Neural progenitor cell (in vitro differentiated cells): ENCODE results near the gene TBCK.

Experiments used
- CTCF ChIP-seq: fragments of 200-600 bp; sonication (generic); IDR thresholded peaks from 2 replicates; pipeline ENCODE4 v1.5.1; 2017; ENCODE audit warnings: antibody characterized with exemption, mild to moderate bottlenecking
- EZH2 ChIP-seq: fragments of 200-600 bp; sonication (generic); IDR thresholded peaks from 2 replicates; pipeline ENCODE4 v1.6.1; 2017; ENCODE audit warnings: antibody characterized with exemption, mild to moderate bottlenecking, moderate library complexity
- EZH2phosphoT487 ChIP-seq: fragments of 200-600 bp; sonication (generic); IDR thresholded peaks from 2 replicates; pipeline ENCODE4 v1.6.1; 2017; ENCODE audit warnings: antibody characterized with exemption

- no peak for TF ChIP-seq CTCF
- TF ChIP-seq EZH2, result no peak
- TF ChIP-seq EZH2phosphoT487, result no peak
Observed at GRCh38 chr4:106301393-106302061, 14.5 kb downstream of the TBCK start.
